GM12801 (cell line): ENCODE results near the gene NDOR1.

Source experiments
- TF ChIP-seq, protein P1 (sequence below): IDR thresholded peaks from one replicate; pipeline ENCODE4 v1.5.1; 2011; ENCODE audit warnings: control low read depth; ENCODE audit not compliant: insufficient read length; ENCODE audit errors: extremely low read depth

NDOR1 gene

DNA sequence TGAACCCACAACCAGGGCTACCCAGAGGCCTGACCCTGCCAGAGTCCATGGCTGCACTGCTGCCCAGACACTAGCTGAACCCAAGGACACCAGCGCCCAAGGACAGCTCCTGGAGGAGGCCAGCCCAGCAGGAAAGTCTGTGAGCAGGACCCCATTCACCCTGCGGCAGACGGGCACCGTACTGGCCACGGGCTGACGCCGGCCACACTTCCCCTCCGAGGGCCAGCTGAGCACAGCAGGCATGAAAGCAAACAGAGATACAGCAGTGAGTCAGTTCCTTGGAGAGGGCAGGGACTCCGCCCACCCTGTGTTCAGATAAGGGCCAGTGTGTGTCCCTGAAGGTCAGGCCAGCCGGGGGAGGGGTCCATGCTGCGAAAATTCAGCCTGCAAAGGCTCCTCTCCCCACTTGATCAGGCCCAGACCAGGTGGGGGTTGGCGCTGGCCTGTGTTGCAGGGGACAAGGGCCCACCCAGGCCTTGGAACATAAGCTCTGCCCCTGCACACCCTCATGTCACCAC, 13.3 kb downstream of the NDOR1 start:
- TF ChIP-seq, protein P1, sequence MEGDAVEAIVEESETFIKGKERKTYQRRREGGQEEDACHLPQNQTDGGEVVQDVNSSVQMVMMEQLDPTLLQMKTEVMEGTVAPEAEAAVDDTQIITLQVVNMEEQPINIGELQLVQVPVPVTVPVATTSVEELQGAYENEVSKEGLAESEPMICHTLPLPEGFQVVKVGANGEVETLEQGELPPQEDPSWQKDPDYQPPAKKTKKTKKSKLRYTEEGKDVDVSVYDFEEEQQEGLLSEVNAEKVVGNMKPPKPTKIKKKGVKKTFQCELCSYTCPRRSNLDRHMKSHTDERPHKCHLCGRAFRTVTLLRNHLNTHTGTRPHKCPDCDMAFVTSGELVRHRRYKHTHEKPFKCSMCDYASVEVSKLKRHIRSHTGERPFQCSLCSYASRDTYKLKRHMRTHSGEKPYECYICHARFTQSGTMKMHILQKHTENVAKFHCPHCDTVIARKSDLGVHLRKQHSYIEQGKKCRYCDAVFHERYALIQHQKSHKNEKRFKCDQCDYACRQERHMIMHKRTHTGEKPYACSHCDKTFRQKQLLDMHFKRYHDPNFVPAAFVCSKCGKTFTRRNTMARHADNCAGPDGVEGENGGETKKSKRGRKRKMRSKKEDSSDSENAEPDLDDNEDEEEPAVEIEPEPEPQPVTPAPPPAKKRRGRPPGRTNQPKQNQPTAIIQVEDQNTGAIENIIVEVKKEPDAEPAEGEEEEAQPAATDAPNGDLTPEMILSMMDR = no peak

DNA sequence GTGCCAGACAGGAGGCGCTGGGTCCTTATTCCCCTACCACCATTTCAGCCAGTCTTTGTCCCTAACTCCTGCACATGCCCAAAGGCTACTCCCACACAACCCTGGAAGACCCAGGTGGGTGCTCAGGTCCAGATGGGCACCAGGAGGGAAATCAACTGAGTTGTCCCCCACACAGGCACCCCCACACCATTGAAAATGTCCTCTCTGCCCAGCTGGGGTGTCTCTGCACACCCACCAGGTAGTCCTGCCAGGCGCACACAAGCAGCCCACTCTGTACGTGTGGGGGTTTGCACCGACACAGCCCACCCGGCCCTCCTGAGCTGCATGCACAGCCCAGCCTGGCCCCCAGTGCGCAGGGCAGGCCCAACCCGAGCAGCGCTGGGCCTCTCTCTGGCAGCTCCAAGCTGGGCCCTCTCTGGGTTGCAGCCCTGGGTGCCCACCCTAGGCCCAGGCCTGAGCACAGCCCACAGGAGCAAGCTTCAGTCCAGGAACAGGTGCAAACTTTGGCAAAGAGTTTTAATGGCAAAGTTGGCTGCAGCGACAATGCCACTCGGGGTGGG, 14.3 kb downstream of the NDOR1 start:
- TF ChIP-seq, protein P1 = no peak

DNA sequence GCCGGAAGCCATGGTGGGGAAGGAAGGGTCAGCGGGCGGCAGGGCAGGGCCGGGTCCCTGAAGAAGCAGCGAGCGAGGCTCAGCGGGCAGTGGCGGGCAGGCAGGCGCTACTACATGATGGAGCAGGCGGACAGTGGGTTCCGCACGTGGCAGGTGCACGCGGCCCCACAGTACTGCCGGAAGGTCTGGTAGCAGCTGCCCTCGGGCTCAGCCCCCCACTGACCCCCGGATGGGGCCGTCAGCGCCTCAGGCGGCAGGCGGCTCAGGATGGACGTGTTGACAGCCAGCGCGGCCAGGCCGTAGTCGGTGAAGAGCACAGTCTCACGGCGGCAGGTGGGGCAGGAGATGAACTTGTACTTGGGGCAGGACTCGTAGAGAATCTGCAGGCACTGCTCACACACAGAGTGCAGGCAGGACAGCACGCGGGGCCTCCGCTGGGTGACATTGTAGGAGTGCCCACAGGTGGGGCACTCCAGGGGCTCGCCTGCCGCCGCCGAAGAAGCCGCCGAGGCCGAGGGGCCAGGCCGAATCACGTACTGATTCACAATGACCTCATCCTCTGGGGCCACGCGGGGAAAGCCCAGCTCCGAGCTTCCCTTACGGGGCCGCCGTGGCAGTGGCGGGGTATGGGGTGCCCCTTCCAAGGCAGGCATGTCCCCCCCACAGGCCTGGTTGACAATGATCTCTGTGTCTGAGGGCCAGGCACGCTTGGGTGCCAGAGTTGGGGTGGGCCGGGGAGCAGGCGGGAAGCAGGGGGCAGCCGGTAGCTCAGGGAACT, 15.0 kb downstream of the NDOR1 start:
- TF ChIP-seq, protein P1 = no peak

DNA sequence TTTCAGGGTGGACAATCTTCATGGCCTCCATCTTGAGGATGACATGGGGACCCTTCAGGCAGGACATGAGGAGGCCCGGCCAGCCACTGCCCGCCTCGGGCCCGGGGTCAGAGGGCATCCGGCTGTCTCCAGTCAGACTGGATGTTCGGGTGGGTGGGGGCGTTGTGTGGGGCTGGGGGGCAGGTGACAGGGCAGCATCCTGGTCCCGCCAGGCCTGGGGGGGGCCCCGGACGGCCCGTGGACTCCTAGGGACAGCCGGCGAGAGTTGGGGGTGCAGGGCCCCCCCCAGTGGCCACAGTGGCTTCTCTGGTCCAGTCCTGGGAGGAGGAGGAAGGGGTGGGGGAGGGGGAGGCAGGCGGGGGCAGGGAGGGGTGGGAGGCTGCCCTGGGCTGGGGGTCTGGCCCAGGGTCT, 15.6 kb downstream of the NDOR1 start:
- TF ChIP-seq, protein P1 = no peak

DNA sequence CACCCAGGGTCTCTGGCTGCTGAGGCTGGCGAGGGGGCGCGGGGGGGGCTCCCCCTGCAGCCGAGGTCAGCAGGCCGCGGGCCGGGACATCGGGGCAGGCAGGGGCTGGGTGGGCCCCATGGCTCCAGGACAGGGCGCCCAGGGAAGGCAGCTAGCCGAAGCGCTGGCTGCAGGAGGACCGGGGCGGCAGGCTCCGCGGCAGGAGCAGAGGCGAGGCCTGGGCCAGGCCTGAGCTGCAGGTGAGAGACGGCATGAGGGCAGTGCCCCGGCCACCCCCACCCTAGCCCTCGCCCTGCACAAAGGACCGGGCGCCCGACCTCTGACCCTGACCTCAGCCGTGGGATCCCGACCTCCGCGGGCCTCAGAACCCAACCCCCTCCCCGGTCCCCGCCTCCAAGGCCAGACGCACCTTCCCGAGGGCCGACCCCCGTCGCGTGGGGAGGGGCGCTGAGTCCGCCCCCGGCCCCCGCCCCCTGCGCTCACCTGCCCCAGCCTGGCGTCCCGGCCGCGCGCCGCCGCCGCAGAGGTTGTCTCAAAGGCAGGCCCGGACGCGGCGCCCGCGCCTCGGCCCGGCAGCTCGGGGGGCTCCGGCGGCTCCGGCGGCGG, 16.1 kb downstream of the NDOR1 start:
- TF ChIP-seq, protein P1 = no peak

DNA sequence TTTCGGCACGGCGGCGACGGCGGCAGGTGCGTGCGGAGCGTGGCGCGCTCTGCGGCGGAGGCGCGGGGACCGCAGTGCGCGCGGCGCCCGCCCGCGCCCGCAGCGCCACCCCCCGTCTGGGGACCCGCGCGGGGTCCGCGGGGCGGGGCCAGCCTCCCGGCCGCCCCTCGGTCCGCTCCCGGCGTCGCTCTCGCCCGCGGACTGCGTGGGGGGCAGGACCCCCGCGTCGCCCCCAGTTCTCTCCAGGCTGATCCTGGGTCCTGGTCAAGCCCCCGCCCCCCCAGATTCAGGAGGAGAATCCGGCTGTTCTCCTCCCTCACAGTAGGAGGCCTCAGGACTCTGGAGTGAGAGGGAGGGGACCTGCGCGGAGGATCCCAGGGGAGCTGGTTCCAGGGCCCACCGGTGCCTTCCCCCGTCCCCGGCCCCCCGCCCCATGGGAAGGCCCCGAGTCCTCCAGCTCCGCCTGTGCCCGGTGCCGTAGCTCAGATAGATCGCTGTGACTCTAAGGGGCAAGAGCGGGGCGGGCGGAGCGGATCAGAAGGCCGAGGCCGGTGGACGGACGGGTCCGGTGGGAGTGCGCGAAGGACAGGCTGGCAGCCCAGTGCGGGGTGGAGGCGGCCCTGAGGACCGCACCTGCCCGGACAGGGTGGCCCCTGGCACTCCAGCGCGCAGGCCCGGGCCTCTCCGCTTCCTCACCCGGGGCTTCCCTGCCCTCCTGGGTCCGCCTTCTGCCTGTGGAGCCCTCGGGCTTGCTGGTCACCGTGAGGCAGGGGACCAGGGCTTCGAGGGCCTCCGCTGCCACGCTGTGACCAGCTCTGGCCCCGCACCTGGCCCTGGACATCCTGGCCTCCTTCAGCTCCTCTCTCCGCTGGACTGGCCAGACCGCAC, 16.9 kb downstream of the NDOR1 start, which contains the start of gene RNF208:
Gene RNF208 (minus strand): TSS at position 51 of the 888 bp plus-strand sequence. CDS start 1,028 bp downstream, outside the sequence.
- TF ChIP-seq, protein P1 = no peak
